OCI-LY7 (cell line): ENCODE measurements around the gene FBN1. TPM values are rescaled to one million over a fixed set of nuclear protein-coding genes. Genes with fewer than 3 reads are reported as not detected.

Source experiments
- BruUV-seq: library from RNA; stranded (reverse); fragments of 400-500 nt; replicated peaks from 2 replicates; lab custom pipeline; 2021; lab: Mats Ljungman, UMichigan
- CTCF ChIA-PET: fragments of 300-600 bp; sonication (Branson Sonifier 250); formaldehyde crosslinking; loops from one replicate; lab custom pipeline; 2022; ENCODE audit warnings: antibody characterized with exemption; ENCODE audit not compliant: unreplicated experiment; lab: Charles Lee
- POLR2A ChIA-PET: fragments of 300-600 bp; sonication (Branson Sonifier 250); formaldehyde crosslinking; loops from one replicate; lab custom pipeline; 2022; ENCODE audit warnings: antibody characterized with exemption; lab: Charles Lee
- DNase-seq: peaks from one replicate; pipeline ENCODE4 v3.0.0-alpha.2; 2015; ENCODE audit warnings: low spot score
- H2AFZ ChIP-seq: fragments of 200-600 bp; sonication (generic), shearing (Covaris generic); 2 replicates; pipeline ENCODE4 v1.6.1; 2014; ENCODE audit warnings: mild to moderate bottlenecking, antibody characterized with exemption, low read length, moderate library complexity
- H3K27ac ChIP-seq: fragments of 200-600 bp; sonication (generic); 2 replicates; pipeline ENCODE4 v1.5.1; 2014; ENCODE audit warnings: mixed run types, low read depth, mild to moderate bottlenecking, moderate library complexity, low read length, inconsistent platforms; ENCODE audit not compliant: poor library complexity, severe bottlenecking
- H3K36me3 ChIP-seq: fragments of 200-600 bp; sonication (generic); 2 replicates; pipeline ENCODE4 v1.6.1; 2014; ENCODE audit warnings: mild to moderate bottlenecking, antibody characterized with exemption, low read length, moderate library complexity, mixed read lengths; ENCODE audit not compliant: insufficient read depth
- H3K4me1 ChIP-seq: fragments of 200-600 bp; sonication (generic); 2 replicates; pipeline ENCODE4 v1.5.1; 2014; ENCODE audit warnings: mild to moderate bottlenecking, low read length; ENCODE audit not compliant: insufficient read depth, poor library complexity, severe bottlenecking
- H3K4me2 ChIP-seq: fragments of 200-600 bp; sonication (generic); 2 replicates; pipeline ENCODE4 v1.6.1; 2014; ENCODE audit warnings: mild to moderate bottlenecking, low read length
- H3K4me3 ChIP-seq: fragments of 200-600 bp; sonication (generic); 2 replicates; pipeline ENCODE4 v1.5.1; 2014; ENCODE audit warnings: mild to moderate bottlenecking, low read depth, low read length; ENCODE audit not compliant: poor library complexity, severe bottlenecking
- H3K79me2 ChIP-seq: fragments of 200-600 bp; sonication (generic); 2 replicates; pipeline ENCODE4 v1.6.1; 2016; ENCODE audit warnings: low read depth, mild to moderate bottlenecking, low read length, moderate library complexity, mixed read lengths; ENCODE audit not compliant: insufficient read depth
- H3K9me2 ChIP-seq: fragments of 200-600 bp; sonication (generic); 2 replicates; pipeline ENCODE4 v1.6.1; 2016; ENCODE audit warnings: mild to moderate bottlenecking, low read length, mixed read lengths; ENCODE audit not compliant: insufficient read depth
- H3K9me3 ChIP-seq: fragments of 200-600 bp; sonication (generic); 2 replicates; pipeline ENCODE4 v1.6.1; 2014; ENCODE audit warnings: mild to moderate bottlenecking, mixed run types, low read length, mixed read lengths
- H4K20me1 ChIP-seq: fragments of 200-600 bp; sonication (generic); 2 replicates; pipeline ENCODE4 v1.6.1; 2014; ENCODE audit warnings: mild to moderate bottlenecking, antibody characterized with exemption, low read length, moderate library complexity, mixed read lengths; ENCODE audit not compliant: insufficient read depth
- CTCF ChIP-seq: fragments of 200-600 bp; sonication (generic); conservative IDR thresholded peaks from 2 replicates; pipeline ENCODE4 v1.5.1; 2014; ENCODE audit warnings: mild to moderate bottlenecking, antibody characterized with exemption, low read length, moderate library complexity, mixed read lengths
- EZH2phosphoT487 ChIP-seq: fragments of 200-600 bp; sonication (generic); IDR thresholded peaks from 2 replicates; pipeline ENCODE4 v1.6.1; 2018; ENCODE audit warnings: low read depth, borderline replicate concordance, mild to moderate bottlenecking, mixed run types, antibody characterized with exemption, low read length, moderate library complexity, mixed read lengths
- intact Hi-C: fragments of 100-400 bp; cut with micrococcal nuclease; formaldehyde crosslinking; loops from one replicate; pipeline ENCODE4 v1.10.0; 2022; ENCODE audit not compliant: unreplicated experiment
- total RNA-seq, 2 experiments: library from RNA; depleted of rRNA in 1 of 2; stranded (reverse); fragments of >200 nt in 1 of 2; shearing (Covaris generic) in 1 of 2; gene quantifications; 2 replicates each; pipeline ENCODE4 v1.2.3, GENCODE V29; 2014 to 2022

FBN1 gene
- total RNA-seq, 2 experiments from 2014 or later = 0.68 to 1.0 TPM

- POLR2A ChIA-PET = no interaction called here
- no TSS peak for BruUV-seq
- no peaks in the 10 kb centered on the region for H3K36me3 ChIP-seq
- intact Hi-C loops = no loop called here
- H3K4me2 ChIP-seq = no peak overlapping the region
- no peaks in the 10 kb centered on the region for H3K4me1 ChIP-seq
- no peak overlapping the region for H3K4me3 ChIP-seq
- H3K9me2 ChIP-seq = no peaks in the 10 kb centered on the region
- no peak overlapping the region for H2AFZ ChIP-seq
- no peaks in the 10 kb centered on the region for H3K79me2 ChIP-seq
- no peak overlapping the region for H3K27ac ChIP-seq
- H4K20me1 ChIP-seq = no peaks in the 10 kb centered on the region
- TF ChIP-seq EZH2phosphoT487 (no peak), CTCF (no peak)
- CTCF ChIA-PET = no interaction called here
- no peak for DNase-seq
- no peaks in the 10 kb centered on the region for H3K9me3 ChIP-seq
Observed at GRCh38 chr15:48466079-48466478, 179.4 kb downstream of the FBN1 start.

- CTCF ChIA-PET = no interaction called here
- BruUV-seq = no TSS peak
- POLR2A ChIA-PET = no interaction called here
- no peak overlapping the region for H3K4me2 ChIP-seq
- H4K20me1 ChIP-seq = no peaks in the 10 kb centered on the region
- no peak overlapping the region for H3K27ac ChIP-seq
- H3K79me2 ChIP-seq = no peaks in the 10 kb centered on the region
- no peak overlapping the region for H3K4me3 ChIP-seq
- H2AFZ ChIP-seq = no peak overlapping the region
- H3K9me2 ChIP-seq = no peaks in the 10 kb centered on the region
- intact Hi-C loops = no loop called here
- H3K4me1 ChIP-seq = no peaks in the 10 kb centered on the region
- no peaks in the 10 kb centered on the region for H3K36me3 ChIP-seq
- no peaks in the 10 kb centered on the region for H3K9me3 ChIP-seq
- no peak for DNase-seq
- TF ChIP-seq CTCF (no peak), EZH2phosphoT487 (no peak)
Observed at GRCh38 chr15:48465410-48465809, 180.1 kb downstream of the FBN1 start.

- no TSS peak for BruUV-seq
- Histone ChIP-seq H2AFZ (no peak overlapping the region), H3K79me2 (no peaks in the 10 kb centered on the region), H3K27ac (no peak overlapping the region), H3K9me2 (no peaks in the 10 kb centered on the region), H3K36me3 (no peaks in the 10 kb centered on the region), H3K9me3 (no peaks in the 10 kb centered on the region), H4K20me1 (no peaks in the 10 kb centered on the region), H3K4me2 (no peak overlapping the region), H3K4me1 (no peaks in the 10 kb centered on the region), H3K4me3 (no peak overlapping the region)
- intact Hi-C loops = no loop called here
- CTCF ChIA-PET = no interaction called here
- no peak for TF ChIP-seq EZH2phosphoT487
- no peak for TF ChIP-seq CTCF
- POLR2A ChIA-PET = no interaction called here
- no peak for DNase-seq
Observed at GRCh38 chr15:48463366-48463880, 182.1 kb downstream of the FBN1 start.
